Endothelial cell of hepatic sinusoid (primary cell): ENCODE data around the gene ATP8B4.

Experiments used
- in situ Hi-C: cut with HindIII; loops from 2 replicates; pipeline ENCODE4 v1.10.0; 2017; ENCODE audit warnings: low sequenced_read_pairs

Gene ATP8B4

DNA sequence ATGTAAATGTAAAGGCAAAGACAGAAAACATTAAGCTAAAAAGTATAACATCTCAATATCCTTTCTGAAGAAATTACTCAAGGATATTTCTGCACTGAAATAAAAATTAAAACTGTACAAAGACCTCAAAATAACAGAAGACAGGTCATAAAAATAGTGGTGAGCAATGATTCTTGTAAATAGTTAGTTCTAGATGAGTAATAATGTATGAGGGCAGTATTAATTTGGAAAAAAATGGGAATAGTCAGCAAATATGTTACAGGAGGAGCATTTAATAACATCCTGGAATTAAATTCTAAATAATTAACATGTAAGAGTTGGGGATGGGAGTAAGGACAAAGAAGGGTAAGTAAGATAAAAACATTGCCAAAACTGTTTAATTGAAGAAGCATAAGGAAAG, 250.7 kb downstream of the ATP8B4 start:
- in situ Hi-C loops = no loop called here

DNA sequence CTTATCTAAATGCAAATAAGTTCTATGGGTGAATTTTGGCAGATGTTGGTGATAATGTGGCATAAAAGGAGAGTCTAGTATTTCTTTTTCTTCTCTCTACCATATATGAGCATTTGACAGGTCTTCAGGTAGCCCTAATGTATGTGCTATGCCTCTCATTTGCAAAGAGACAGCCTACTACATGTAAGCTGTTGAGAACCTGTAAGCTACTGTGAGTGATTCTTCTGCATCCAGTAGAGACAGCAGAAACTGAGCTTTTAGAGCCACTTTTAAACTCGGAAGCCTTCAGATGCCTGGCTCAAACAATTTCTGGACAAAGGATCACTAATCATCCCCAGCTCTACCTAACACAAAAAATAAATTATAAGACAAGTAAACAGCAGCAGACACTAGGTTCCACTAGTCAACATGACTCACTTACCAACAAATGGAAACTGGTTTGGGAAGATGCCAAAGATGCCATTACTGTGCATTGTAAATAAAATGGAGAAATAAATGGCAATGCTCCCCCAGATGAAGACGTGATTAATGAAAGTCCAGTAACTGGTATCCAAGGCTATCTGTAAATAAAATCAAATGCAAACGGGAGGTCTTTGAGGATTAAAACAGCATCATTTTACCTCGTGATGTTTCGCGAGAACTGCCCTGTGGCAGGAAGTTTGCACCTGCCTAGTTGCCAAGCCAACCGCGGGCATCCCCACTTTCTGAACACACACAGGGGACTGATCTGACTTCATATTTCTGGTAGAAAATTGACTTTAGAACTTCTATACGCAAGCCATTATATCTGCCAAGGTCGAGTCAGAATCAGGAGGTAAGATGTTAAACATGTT, 252.9 kb downstream of the ATP8B4 start:
- in situ Hi-C loops = no loop called here

DNA sequence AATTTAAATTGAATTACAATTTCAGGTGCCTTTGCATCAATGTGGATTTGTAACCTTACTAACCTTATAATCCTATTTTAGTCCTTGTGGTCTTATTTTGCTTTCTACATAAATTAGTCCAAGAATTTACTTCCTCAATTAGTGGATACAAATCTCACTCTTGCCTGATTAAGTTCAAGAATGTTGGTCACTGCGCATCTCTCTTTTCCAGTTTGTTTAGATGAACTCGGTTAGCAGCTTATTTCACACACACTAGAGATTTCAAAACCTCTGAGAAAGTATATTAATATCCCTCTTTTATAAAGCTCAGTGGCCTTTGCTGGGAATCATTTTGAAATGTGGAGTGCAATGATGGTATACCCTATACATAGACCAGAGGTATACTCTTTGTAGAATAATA, 254.8 kb downstream of the ATP8B4 start:
- in situ Hi-C loops = loop anchor here (5.0 kb wide), 1 partner anchor 57 kb away; no protein-coding TSS in a partner anchor

DNA sequence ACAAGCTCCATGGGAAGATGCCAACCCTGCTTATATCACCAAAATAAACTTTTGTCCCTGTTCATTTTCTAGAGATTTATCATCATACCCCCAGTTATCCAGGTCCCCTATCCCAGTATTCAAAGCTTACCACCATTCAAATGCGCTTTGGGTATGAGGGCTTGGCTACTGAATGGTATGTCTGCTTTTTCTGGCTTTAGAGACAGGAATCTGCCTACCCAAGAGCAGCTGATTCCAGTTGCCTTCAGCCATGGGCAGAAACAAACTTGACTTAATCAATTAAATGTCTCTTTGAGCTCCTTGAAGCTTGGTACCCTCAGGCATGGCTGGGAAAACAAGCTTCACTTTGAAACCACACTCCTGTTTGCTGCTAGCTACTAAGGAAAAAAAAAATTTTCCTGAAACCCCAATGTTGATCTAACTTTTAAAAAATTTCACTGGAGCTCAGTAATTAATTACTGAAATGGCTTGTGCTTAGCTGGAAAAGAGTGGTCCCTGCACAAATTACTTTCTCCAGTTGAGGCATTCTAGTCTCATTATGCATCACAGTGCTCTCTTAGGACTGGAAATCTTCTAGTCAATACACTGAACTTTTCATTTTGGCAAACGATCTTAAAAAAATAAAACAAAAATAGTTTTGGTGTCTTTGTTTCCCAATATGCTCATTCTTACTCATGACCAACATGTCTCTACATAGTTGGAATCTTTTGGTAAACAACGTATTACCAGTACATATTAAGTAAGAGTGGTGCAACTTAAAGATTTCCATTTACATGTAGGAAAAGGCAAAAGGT, 255.4 kb downstream of the ATP8B4 start:
- in situ Hi-C loops = loop anchor here (5.0 kb wide), 1 partner anchor 56 kb away; no protein-coding TSS in a partner anchor

DNA sequence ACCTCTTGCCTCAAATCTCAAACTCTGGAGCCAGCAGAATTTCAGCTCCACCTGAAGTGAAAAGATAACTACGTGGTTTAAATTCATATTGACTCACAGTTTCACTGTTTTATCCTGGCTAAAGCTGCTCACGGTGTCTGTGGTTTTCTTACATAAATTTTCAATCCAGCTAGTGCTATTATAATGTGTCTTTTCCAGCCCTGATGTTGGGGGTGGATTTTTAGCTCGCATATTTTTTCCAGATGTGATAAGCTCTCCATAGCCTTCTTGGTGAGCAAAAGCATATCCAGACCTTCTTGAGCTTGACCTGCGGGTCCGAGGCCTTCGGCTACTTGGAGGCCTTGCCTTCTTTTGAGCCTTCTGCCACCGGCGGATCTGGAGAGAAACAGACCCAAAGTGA, 258.9 kb downstream of the ATP8B4 start:
- in situ Hi-C loops = loop anchor here (5.0 kb wide), 1 partner anchor 53 kb away; no protein-coding TSS in a partner anchor

DNA sequence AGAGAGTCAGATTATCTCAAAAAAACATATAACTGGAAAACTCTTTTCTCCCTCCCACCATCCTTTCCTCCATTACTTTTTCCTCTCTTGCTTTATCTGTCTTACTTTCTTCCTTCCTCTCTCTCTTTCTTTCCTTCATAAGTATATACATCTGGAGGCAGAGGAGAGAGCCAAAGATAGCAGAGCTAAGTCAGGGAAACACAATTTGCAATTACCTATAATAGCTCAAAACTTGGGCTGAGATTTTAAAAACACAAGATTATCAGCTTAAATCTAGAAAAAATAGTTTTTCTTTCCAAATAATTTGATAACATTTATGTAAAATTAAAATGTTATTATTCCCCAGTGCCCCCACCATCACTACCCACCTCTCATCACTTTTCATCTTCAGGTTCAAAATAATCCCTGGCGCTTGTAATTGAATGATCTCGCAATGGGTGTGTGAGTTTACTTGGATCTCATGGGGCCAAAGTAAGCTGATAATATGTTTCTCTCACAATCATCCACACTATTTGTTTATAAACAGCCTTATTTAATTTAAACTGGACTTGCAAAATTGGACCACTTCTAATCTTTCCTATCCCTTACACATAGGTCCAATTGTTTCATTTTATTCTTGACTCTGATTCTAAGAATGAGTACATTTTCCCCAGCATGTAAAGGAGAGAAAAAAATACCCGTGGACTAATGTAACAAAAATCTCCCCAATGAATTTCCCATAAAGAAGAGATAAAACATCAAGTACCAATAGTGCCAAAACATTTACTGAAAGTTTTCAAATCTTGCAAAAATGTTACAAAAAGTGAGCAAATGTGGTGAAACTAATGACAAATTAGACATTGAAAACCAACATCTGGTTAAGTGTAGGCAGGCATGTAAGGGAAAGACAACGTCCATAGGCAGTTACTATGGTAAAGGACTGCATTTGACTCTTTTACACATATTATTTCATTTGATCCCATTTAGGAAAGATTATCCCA, 261.2 kb downstream of the ATP8B4 start:
- in situ Hi-C loops = no loop called here

DNA sequence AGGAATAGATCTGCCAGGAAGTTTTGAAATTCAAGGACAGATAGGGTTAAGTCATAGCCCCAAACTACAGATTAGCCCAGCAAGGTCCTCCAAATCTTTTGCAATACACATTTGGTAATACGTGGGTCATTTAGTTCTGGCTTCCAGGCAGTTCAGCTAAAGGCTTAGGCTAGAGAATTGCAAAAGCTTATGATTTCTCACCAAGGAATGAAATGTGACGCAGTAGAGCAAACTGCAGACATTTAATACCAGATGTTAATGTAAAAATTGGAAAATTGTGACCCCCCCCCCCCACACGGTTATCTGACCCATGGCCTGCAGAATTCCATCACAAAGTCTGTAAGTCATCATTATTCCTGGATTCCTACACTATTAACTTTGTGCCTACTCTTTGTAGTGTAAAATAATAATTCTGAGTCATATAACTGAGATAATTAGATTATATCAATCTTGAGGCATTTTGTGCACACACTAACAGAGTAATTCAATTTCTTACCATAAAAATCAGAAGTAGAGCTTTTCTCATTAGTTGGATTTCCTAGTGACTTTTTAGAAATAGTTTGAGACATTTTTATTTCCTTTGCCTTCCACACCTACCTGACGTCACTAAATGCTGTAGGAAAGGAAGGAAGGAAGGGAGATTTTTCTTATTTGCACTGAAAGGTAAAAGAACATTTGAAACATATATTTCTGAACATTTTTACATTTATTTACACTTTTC, 263.0 kb downstream of the ATP8B4 start:
- in situ Hi-C loops = no loop called here

DNA sequence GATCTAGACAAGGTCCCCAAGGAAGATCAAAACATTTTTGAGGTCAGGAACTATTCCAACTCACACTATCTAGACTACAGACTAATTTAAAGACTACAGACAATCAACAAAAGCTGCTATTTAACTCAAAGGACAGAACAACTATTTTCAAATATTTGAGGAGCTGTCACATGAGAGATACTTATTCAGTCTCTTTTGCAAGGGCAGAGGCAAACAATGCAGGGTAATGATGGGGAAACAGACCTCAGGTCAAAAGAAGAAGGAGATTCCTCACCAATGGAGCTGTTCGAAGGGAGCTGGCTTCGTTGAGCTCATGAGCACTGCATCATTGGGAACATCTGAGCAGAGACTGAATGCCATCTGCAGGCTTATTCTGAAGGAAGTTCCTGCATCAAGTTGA, 266.3 kb downstream of the ATP8B4 start:
- in situ Hi-C loops = no loop called here

- in situ Hi-C loops = no loop called here
Measured at GRCh38 chr15:49848807-49849206, 270.2 kb downstream of the ATP8B4 start.

DNA sequence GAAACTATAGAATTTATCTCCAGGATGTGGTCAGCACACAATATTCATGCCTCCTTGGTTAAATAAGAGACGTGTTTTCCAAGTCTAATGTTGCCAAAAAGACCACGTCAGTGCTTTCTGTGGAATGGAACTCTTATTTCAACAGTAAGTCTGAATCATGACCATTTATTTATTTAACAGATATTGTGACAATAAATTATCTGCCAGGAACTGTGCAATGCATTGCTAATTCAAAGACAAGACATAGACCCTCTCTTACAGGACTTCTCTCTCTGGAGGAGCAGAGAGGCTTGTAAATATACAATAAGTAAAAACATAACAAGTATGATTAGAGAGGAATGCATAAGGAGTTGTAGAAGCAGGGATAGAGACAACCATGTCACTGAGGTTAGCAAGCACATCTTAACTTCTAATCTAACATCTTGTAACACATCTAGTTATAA, 270.7 kb downstream of the ATP8B4 start:
- in situ Hi-C loops = no loop called here

DNA sequence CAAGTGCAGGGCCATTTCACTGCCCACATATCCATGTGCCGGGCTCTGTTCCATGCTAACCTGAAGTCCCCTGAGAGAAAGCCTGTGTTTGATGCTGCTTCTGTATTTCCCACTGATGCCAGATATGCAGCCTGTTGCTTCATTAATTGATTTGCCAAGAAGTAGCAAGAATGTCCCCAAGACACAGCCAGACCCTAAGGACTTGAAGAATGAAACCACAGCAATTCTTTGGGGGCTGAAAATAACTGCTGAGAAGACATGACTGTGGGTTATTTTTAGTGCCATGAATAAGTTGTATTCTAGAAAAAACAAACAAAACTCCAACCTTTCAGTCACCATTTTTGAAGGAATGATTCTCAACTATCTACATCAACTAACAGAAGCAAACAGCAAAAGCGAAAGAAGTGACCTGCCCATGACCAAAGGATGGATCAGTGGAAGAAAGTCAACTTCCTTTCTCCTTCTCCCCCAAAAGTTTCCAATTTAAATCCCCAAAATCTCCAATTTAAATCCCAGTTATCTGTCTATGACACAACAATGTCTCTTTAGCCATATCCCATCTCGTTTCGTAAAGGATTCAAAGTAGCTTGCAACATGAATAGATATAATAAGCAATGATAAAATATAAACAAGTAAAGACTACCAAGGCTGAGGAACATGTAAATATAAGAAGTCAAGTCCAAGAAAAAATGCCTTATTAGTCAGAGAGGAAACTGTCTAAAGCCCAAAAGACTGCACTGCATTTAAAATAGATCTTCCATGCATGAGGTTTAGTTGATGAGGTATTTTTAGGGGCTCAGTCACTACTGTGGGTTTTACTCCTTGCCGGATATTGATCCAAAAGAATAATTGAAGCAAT, 271.4 kb downstream of the ATP8B4 start:
- in situ Hi-C loops = no loop called here

DNA sequence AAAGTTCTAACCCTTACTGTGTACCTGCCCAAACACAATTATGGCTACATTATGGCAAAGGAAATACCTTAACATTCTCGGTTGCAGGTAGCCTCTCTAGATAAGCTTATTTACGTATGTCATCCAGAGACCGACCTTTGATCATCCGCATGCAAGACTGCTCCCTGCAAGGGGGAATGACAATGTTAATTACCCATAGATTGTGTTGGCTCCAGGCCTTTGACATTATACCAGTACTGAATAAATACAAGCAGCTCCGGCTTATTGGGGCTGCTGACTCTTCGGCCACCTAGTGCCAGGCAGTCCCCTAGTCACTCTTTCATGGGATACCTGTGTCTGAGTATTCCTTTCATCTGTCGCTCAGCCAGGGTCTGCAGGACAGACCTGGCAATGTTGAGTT, 274.6 kb downstream of the ATP8B4 start:
- in situ Hi-C loops = no loop called here

DNA sequence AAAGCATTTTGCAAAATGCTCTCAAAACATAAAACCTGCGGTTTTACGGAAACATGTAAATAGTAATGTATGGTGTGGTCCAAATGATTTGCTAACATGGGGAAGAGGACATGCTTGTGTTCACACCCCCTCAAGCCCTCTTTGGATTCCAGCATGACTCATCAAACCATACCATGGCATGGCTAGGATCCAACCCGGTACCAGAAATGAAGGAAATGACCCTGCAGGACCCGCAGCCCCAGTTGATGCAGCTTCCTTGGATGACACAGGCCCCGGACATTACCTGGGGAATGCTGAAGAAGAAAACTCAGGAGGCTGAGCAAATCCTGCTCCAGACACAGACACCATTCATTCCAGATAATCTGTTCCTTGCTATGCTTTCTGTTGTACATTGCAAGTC, 275.3 kb downstream of the ATP8B4 start:
- in situ Hi-C loops = no loop called here

DNA sequence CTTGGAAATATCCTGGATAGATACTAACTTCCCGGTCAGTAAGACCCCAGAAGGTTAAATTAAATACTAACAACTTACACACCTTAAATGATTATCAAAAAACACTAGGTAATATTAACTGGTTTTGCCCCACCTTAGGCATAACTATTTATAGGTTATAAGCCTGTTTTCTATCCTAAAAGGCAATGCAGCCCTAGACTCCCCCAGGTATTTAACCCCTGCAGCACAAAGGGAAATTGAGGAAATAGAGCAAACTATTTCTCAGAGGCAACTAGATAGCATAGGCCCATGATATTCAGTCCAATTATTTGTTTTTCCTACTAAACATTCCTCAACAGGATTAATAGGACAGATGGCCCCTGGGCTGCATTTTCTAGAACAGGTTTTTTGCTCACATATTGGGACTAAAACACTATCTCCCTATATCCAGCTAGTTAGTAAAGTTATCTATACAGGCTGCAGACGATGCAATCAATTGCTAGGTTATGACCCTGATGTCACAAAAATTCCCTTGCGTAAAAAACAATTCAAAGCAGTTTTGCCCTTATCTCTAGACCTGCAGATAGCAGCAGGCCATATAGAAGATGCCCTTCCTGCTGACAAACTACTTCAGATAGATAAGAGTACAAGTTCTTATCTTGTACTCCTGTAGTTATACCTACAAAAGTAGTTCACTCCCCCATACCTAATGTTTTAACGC, 276.9 kb downstream of the ATP8B4 start:
- in situ Hi-C loops = no loop called here

GRCh38 chr15:49832511-49832910, 286.5 kb downstream of the ATP8B4 start:
- in situ Hi-C loops = no loop called here

GRCh38 chr15:49831206-49831965, 287.6 kb downstream of the ATP8B4 start:
- in situ Hi-C loops = no loop called here

DNA sequence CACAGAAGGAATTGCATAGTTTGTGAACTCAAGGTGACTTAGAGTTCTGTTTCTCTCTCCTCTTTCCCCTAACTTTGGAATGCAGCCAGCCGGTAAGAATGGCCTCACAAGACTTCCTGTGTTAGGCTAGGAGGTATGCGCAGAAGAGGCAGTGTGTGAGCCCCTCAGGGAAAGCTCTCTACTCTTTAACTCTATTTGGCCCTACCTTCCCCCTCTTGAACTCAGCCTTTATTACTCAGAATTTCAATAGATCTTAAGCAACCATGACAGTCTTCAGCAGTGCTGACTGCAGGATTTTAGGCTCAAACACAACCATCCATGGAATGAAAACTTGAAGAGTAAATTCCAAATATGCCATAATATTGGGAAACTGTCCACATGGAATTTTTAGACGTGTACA, 288.6 kb downstream of the ATP8B4 start:
- in situ Hi-C loops = no loop called here

DNA sequence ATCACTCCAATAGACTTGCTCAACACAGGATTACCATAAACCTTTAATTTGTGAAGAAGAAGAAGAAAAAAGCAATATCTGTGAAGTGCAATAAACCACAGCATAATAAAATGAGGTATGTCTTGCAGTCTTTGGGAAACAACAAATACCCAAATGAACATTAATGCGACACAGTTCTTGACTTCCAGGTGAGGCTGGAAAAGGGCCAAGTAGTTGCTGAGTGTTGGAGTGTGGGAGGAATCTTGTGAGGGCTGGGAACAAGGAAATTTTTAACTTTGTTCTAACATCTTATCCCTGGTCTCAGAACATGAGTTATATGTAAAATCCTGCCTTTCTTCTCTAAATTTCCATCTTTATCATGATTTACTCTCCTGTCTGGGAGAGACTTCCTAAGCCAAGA, 291.7 kb downstream of the ATP8B4 start:
- in situ Hi-C loops = no loop called here
